ENCODE results near the gene KCND2. TPM values are rescaled to one million over a fixed set of nuclear protein-coding genes. Genes with fewer than 3 reads are reported as not detected.

KCND2 gene
- polyA plus RNA-seq, 2 of the 4 experiments (the other 2 are of a cell fraction): 0.01 TPM; not detected in 1

DNA sequence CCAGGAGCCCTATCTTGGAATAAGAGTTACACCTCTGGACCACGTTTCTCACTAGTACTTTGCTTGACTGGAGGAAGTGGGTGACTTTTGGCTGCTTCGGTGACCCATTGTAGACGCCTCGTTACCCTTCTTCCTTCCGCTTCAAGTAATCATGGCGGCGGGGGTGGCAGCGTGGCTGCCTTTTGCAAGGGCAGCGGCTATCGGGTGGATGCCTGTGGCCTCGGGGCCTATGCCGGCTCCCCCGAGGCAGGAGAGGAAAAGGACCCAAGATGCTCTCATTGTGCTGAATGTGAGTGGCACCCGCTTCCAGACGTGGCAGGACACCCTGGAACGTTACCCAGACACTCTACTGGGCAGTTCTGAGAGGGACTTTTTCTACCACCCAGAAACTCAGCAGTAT is 1.5 kb downstream of the KCND2 start (continued):
- TF ChIP-seq, protein P1, sequence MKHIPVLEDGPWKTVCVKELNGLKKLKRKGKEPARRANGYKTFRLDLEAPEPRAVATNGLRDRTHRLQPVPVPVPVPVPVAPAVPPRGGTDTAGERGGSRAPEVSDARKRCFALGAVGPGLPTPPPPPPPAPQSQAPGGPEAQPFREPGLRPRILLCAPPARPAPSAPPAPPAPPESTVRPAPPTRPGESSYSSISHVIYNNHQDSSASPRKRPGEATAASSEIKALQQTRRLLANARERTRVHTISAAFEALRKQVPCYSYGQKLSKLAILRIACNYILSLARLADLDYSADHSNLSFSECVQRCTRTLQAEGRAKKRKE (CRISPR knock-in tag; IDR thresholded peaks at IDR 0.05; ENCODE audit: low read depth): no peak
- TF ChIP-seq, protein P2, sequence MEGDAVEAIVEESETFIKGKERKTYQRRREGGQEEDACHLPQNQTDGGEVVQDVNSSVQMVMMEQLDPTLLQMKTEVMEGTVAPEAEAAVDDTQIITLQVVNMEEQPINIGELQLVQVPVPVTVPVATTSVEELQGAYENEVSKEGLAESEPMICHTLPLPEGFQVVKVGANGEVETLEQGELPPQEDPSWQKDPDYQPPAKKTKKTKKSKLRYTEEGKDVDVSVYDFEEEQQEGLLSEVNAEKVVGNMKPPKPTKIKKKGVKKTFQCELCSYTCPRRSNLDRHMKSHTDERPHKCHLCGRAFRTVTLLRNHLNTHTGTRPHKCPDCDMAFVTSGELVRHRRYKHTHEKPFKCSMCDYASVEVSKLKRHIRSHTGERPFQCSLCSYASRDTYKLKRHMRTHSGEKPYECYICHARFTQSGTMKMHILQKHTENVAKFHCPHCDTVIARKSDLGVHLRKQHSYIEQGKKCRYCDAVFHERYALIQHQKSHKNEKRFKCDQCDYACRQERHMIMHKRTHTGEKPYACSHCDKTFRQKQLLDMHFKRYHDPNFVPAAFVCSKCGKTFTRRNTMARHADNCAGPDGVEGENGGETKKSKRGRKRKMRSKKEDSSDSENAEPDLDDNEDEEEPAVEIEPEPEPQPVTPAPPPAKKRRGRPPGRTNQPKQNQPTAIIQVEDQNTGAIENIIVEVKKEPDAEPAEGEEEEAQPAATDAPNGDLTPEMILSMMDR (IDR thresholded peaks at IDR 0.05): no peak
- TF ChIP-seq POLR2AphosphoS2 (conservative IDR thresholded peaks at IDR 0.05; ENCODE audit: low read length) (no peak), HDAC2 (IDR thresholded peaks at IDR 0.05) (no peak), HOXB13 (CRISPR knock-in tag; IDR thresholded peaks at IDR 0.05; ENCODE audit: low read depth) (no peak), NFE2L2 (conservative IDR thresholded peaks at IDR 0.05; ENCODE audit: low read length) (no peak), MAZ (IDR thresholded peaks at IDR 0.05; ENCODE audit: borderline replicate concordance, low read depth, low read length) (no peak), RCOR1 (IDR thresholded peaks at IDR 0.05; ENCODE audit: low read depth, low read length) (no peak)
- TF ChIP-seq, protein P3, sequence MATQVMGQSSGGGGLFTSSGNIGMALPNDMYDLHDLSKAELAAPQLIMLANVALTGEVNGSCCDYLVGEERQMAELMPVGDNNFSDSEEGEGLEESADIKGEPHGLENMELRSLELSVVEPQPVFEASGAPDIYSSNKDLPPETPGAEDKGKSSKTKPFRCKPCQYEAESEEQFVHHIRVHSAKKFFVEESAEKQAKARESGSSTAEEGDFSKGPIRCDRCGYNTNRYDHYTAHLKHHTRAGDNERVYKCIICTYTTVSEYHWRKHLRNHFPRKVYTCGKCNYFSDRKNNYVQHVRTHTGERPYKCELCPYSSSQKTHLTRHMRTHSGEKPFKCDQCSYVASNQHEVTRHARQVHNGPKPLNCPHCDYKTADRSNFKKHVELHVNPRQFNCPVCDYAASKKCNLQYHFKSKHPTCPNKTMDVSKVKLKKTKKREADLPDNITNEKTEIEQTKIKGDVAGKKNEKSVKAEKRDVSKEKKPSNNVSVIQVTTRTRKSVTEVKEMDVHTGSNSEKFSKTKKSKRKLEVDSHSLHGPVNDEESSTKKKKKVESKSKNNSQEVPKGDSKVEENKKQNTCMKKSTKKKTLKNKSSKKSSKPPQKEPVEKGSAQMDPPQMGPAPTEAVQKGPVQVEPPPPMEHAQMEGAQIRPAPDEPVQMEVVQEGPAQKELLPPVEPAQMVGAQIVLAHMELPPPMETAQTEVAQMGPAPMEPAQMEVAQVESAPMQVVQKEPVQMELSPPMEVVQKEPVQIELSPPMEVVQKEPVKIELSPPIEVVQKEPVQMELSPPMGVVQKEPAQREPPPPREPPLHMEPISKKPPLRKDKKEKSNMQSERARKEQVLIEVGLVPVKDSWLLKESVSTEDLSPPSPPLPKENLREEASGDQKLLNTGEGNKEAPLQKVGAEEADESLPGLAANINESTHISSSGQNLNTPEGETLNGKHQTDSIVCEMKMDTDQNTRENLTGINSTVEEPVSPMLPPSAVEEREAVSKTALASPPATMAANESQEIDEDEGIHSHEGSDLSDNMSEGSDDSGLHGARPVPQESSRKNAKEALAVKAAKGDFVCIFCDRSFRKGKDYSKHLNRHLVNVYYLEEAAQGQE (IDR thresholded peaks at IDR 0.05): no peak

DNA sequence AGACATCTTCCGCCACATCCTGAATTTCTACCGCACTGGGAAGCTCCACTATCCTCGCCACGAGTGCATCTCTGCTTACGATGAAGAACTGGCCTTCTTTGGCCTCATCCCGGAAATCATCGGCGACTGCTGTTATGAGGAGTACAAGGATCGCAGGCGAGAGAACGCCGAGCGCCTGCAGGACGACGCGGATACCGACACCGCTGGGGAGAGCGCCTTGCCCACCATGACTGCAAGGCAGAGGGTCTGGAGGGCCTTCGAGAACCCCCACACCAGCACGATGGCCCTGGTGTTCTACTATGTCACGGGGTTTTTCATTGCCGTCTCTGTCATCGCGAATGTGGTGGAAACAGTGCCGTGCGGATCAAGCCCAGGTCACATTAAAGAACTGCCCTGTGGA is 1.9 kb downstream of the KCND2 start:
- TF ChIP-seq CHD2 (IDR thresholded peaks at IDR 0.05; ENCODE audit: low read length, partially characterized antibody) (no peak), NR3C1 (IDR thresholded peaks at IDR 0.05) (no peak), GATA3 (IDR thresholded peaks at IDR 0.05; ENCODE audit: borderline replicate concordance) (no peak), EHMT2 (IDR thresholded peaks at IDR 0.05; ENCODE audit: low read depth) (no peak)
- DNase-seq (ENCODE audit: low read depth in 1 of 2, low spot score in 1 of 2) (no peak), FAIRE-seq (no peak), ATAC-seq (no peak)
- no peak overlapping the region for H3K27ac ChIP-seq
- no peak overlapping the region for H3K4me2 ChIP-seq
- peaks cover 8% of the 10 kb centered on the region for H3K4me1 ChIP-seq
- ChIA-PET CTCF (no interaction called here), POLR2A (no interaction called here)
- no peaks in the 10 kb centered on the region for H3K9me3 ChIP-seq
- no peak overlapping the region for H3K4me3 ChIP-seq
- 92% methylated on average over 18 of the region's 27 CpGs for WGBS (ENCODE audit: missing lambda C conversion rate)

DNA sequence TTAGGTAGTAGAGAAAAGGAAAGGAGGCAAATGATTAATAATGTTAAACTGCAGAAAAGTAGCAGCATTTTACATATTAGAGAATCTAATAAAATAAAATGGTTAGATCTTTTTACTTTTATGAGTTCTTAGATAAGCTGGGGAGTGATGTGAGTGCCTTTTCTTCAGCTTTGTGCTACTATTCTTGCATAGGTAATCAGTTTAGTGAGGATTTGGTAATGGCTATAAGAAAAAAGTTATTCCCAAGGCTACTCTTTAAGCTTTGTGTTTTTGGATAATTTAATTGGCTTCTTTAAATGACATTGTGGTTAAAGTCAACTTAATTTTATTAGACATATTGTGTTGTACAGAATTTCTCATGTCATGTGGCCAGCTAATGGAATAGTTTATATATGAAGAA is 3.7 kb downstream of the KCND2 start:
- H3K27ac ChIP-seq: no peak overlapping the region
- no peak for FAIRE-seq
- ATAC-seq: no peak
- no peak for DNase-seq (ENCODE audit: low read depth in 1 of 2, low spot score in 1 of 2)
- H3K4me1 ChIP-seq: peaks cover 8% of the 10 kb centered on the region
- ChIA-PET CTCF (no interaction called here), POLR2A (no interaction called here)
- no peak overlapping the region for H3K4me3 ChIP-seq
- H3K4me2 ChIP-seq: no peak overlapping the region
- H3K9me3 ChIP-seq: no peaks in the 10 kb centered on the region
- no peak for TF ChIP-seq ZNF302 (CRISPR knock-in tag; IDR thresholded peaks at IDR 0.05)
- no peak for TF ChIP-seq CEBPB (IDR thresholded peaks at IDR 0.05)
- no peak for TF ChIP-seq RFX5 (IDR thresholded peaks at IDR 0.05)
- TF ChIP-seq CBX8 (IDR thresholded peaks at IDR 0.05): no peak

DNA sequence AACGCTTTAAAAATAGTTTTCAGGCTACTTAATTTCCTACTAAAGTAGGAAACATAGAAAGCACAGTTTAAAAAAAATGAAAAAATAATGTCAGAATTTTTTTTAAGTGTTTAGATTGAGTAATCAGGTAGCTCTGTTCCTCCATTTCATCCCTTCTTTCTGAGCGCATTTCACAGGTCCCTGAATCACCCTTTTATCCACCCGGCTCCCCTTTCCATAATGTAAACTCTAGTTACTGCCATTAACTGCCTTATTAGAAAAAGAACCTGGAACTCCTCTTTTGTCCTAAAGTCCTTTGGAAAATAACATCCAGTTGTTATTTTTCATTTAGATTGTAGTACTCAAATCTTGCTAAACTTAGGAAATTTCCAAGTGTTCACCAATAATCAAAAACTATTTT is 5.8 kb downstream of the KCND2 start:
- Histone ChIP-seq H3K9me3 (no peaks in the 10 kb centered on the region), H3K4me3 (no peak overlapping the region), H3K27ac (no peak overlapping the region), H3K4me1 (no peaks in the 10 kb centered on the region), H3K4me2 (no peak overlapping the region)
- 12% methylated on average over 3 of the region's 3 CpGs for WGBS (ENCODE audit: missing lambda C conversion rate)
- POLR2A ChIA-PET: no interaction called here
- DNase-seq (ENCODE audit: low read depth in 1 of 2, low spot score in 1 of 2) (no peak), ATAC-seq (no peak), FAIRE-seq (no peak)
- CTCF ChIA-PET: no interaction called here
- TF ChIP-seq GATA3 (IDR thresholded peaks at IDR 0.05; ENCODE audit: borderline replicate concordance) (no peak), TP53 (CRISPR knock-in tag; IDR thresholded peaks at IDR 0.05) (no peak), HDAC2 (IDR thresholded peaks at IDR 0.05) (no peak), NR3C1 (IDR thresholded peaks at IDR 0.05) (no peak), ESRRA (IDR thresholded peaks at IDR 0.05; ENCODE audit: borderline replicate concordance, low read length) (no peak), FOXS1 (CRISPR knock-in tag; IDR thresholded peaks at IDR 0.05) (no peak), EHF (CRISPR knock-in tag; IDR thresholded peaks at IDR 0.05) (no peak), RAD21 (conservative IDR thresholded peaks at IDR 0.05 in 1 of 2, IDR thresholded peaks at IDR 0.05 in 1 of 2) (no peak), CHD4 (IDR thresholded peaks at IDR 0.05; ENCODE audit: borderline replicate concordance) (no peak)
- TF ChIP-seq, protein P4, sequence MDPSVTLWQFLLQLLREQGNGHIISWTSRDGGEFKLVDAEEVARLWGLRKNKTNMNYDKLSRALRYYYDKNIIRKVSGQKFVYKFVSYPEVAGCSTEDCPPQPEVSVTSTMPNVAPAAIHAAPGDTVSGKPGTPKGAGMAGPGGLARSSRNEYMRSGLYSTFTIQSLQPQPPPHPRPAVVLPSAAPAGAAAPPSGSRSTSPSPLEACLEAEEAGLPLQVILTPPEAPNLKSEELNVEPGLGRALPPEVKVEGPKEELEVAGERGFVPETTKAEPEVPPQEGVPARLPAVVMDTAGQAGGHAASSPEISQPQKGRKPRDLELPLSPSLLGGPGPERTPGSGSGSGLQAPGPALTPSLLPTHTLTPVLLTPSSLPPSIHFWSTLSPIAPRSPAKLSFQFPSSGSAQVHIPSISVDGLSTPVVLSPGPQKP (IDR thresholded peaks at IDR 0.05; ENCODE audit: low read depth, low read length): no peak
- TF ChIP-seq, protein P5, sequence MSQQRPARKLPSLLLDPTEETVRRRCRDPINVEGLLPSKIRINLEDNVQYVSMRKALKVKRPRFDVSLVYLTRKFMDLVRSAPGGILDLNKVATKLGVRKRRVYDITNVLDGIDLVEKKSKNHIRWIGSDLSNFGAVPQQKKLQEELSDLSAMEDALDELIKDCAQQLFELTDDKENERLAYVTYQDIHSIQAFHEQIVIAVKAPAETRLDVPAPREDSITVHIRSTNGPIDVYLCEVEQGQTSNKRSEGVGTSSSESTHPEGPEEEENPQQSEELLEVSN (IDR thresholded peaks at IDR 0.05; ENCODE audit: borderline replicate concordance, low read depth): no peak
- TF ChIP-seq, protein P6, sequence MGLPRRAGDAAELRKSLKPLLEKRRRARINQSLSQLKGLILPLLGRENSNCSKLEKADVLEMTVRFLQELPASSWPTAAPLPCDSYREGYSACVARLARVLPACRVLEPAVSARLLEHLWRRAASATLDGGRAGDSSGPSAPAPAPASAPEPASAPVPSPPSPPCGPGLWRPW (IDR thresholded peaks at IDR 0.05): no peak
